GM12872 (cell line): ENCODE measurements around the gene TRIP13.

Experiments
- TF ChIP-seq, protein P1 (sequence below): IDR thresholded peaks from 3 replicates; pipeline ENCODE4 v1.5.1; 2011; ENCODE audit warnings: low read depth, mild to moderate bottlenecking, low read length, moderate library complexity; ENCODE audit not compliant: insufficient read depth

The TRIP13 gene

DNA sequence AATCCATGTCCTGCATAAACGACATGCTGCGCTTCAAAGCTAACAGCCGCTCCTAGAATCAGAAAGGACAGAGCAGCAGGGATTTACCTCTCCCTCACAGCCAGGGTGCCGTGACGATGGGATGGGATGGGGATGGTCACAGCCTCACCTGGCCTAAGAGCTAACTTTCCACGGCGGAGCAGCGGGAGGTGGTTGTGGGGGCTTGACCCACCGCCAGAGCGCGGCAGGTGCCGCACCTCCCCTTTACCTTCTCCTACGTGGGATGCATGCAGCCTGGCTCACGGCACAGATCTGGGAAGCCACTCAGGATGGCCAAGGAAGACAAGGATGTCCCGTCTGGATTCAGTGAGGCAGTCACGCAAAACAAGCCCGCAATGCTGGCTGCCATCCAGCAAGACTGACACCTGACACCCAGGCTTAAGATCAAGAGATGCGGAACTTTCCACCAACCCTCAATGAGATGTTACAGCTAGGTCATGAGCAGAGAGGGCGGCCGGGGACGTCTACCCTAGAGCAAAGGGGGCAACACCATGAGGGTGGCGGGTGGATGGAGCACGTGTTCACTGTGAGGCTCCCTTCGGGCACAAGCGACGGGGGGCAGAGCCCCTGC, 5.9 kb upstream of the TRIP13 start:
- TF ChIP-seq, protein P1, sequence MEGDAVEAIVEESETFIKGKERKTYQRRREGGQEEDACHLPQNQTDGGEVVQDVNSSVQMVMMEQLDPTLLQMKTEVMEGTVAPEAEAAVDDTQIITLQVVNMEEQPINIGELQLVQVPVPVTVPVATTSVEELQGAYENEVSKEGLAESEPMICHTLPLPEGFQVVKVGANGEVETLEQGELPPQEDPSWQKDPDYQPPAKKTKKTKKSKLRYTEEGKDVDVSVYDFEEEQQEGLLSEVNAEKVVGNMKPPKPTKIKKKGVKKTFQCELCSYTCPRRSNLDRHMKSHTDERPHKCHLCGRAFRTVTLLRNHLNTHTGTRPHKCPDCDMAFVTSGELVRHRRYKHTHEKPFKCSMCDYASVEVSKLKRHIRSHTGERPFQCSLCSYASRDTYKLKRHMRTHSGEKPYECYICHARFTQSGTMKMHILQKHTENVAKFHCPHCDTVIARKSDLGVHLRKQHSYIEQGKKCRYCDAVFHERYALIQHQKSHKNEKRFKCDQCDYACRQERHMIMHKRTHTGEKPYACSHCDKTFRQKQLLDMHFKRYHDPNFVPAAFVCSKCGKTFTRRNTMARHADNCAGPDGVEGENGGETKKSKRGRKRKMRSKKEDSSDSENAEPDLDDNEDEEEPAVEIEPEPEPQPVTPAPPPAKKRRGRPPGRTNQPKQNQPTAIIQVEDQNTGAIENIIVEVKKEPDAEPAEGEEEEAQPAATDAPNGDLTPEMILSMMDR: no peak

DNA sequence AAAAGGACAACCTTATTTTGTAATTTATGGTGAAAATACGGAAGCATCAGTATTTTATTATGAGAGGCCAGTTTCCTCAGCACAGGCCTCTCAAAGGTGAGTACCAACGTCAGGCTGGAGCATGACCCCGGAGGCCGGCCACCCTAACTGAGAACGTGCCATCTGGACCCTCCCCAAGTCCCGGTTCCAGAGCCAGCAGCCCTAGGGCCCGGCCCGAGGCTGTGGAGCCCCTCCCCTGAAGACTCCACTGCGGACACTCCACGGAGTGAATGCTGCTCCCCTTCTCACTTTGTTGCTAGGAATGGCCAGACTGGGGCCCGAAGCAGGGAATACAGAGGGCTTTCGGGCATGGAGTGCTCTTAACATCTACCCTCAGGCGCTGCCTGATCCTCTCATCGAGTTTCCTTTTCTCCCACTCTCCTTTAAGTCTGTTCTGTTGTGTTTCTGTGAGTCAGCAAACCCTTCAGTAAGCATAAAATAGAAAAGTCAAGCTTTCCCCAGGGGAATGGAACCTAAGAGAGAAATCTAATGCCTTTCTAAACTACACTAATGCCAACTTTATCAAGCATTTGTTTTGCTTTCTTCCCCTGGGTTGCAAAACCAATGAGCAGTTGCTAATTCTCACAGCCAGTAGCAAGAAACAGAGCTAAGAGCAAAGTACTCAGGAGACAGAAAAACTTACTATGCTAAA, 4.6 kb upstream of the TRIP13 start:
- TF ChIP-seq, protein P1: no peak

DNA sequence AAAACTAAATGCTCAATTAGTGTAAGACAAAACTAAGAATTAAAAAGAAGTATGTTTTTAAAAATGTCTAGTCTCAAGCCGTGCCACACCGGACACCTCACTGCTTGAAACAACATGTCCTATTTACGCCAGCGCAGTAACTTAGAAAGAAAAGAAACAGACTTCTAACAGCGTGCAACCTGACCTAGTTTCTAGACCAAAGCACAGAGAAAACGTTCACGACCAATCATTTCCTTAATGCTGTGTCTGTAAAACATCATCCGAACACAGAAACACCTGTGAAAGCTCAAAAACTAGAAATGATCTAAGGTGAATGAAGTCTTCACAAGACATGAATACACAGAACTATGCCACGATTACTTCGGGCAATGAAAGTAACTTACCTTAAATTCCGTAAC, 4.0 kb upstream of the TRIP13 start:
- TF ChIP-seq, protein P1: no peak

DNA sequence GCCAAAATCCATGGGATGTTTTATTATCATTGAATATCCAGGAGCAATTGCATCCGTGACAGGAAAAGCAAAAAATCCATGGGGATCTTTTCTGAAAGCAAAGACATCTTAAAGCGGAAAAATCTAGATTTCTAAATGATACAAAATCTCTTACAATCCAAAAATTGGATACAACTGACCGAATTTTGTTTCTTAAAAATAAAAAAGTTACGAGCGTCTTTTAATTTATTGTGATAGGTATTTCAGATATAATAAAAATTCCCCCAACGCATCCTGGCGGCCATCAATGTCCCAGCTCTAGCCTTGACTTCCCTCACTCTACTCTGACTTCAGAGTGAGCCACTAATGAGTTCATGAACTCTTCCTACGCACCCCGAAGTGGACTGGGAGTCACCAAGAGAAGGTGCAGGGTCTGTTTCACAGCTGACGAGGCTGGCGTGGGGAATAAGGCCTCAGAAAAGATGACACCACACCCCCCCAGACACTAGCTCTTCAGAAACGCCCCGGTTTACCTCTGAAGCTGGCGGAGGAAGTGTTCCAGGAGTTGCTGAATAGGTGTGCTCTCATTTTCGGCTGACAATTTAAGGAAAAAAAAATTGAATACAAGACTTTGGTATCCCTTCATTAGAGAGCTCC, 3.5 kb upstream of the TRIP13 start:
- TF ChIP-seq, protein P1: no peak

DNA sequence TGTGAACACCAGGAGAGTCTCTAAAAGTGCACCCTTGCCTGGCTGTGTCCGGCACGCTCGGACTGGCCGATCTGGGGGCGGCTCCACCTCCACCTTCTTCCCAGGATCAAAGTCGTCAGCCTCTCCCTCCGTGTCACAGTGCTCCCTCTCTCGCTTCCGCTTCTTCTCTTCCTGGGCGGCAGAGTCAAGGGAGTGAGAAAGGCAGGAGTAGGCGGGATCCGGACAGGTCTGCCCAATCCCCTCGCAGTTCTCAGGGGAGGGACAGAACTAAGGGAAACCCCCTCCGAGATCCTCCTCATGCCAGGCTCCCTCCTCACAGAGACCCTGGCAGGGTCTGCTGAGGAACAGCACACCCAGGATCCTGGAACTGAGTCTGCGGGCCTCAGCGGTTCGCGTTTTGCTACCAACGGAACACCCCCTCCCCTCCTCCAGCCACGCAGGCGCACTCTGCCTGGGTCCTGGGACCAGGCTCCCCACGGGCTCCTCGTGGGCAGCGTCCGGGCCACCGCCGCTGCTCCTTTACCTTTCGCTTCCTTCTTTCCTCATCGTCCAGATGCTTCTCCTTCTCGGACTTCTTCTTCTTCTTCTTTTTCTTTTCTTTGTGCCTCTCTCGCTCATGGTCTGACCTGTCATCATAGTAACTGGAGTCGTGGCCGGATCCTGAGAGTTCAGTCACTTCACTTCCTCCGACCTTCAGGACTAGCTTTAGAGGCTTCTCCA, 1.4 kb upstream of the TRIP13 start:
- TF ChIP-seq, protein P1: no peak

DNA sequence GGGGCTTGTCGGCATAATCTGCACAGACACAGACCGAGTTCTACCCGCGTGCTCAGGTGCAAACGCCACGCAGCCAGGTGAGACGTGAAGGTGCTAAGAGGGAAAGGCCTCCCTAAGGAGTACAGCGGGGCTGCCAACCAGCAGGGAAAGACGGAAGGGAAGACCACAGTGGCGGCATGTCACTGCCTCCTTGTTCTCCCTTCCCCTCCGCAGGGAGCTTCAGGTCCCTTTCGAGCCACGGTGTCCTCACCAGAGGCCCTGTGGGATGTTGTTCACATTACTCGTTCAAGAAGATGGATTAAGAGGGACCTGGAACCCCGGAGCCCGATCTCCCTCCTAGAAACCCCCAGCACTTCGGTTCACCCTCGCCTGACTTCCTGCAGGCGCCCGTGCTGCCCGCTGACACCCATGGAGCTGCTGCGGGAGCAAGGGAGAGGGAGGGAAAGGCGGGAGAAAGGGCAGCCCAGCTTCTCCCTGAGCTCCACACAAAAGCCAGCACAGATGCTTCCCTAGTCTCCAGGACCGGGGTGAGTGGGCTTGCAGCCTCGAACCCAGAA, 769 bp upstream of the TRIP13 start:
- TF ChIP-seq, protein P1: no peak

DNA sequence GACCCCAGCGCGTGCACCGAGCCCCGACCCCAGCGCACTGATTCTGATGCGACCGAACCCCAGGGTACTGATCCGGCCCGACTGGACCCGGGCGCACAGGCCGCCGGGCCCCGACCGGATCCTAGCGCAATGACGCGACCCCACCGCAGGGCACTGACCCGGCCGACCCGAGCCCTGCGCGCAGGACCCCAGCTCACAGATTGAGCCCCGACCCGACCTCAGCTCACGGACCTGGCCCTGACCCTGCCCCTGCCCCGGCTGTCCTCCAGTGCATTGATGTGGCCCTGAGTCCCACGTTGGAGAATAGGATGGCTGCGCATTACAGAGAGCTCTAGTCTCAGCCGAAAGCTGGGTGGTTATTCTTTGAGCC, 438 bp downstream of the TRIP13 start:
- TF ChIP-seq, protein P1: no peak
